ENCODE data around the gene DCTN3.

The DCTN3 gene

DNA sequence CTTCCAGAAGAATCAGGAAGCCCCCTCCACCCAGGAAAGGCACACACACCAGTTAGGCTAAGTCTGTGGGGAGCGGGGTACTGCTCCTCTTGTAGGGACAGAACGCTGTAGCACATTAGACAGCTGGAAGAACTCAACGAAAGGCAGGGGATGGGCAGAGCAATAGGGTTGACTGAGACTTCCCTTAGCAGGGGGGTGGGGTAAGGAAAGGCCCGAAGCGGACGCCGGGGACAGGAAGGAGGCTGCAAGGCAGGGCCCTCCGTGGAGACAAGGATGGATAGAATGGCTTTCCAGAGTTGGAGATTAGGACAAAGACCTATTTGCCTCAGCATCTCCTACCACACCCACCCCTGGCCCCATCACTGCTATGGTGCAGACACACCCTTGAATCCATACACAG lies 45.1 kb downstream of the DCTN3 start:
- DNase-seq (ENCODE audit: low read depth in 1 of 2, low spot score in 1 of 2), result no peak

DNA sequence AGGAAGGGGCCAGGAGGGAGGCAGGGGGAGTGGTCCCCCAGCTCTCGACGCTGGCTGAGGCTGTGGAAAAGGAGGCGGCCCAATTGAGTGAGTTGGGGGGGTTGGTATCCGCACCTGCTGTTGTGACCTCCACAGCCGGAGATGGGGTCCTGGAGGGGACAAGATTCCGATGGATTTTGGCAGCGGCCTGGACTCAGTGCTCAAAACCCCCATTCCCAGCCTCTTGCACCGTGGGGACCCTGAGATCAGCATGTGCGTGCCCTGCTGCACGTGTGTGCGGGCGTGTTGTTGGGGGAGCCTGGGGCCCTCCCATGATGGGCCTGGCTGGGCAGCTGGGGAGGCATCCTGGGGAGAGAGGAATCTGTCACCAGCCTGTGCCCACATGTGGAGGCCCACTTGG lies 45.7 kb downstream of the DCTN3 start:
- DNase-seq (ENCODE audit: low read depth in 1 of 2, low spot score in 1 of 2), result no peak

DNA sequence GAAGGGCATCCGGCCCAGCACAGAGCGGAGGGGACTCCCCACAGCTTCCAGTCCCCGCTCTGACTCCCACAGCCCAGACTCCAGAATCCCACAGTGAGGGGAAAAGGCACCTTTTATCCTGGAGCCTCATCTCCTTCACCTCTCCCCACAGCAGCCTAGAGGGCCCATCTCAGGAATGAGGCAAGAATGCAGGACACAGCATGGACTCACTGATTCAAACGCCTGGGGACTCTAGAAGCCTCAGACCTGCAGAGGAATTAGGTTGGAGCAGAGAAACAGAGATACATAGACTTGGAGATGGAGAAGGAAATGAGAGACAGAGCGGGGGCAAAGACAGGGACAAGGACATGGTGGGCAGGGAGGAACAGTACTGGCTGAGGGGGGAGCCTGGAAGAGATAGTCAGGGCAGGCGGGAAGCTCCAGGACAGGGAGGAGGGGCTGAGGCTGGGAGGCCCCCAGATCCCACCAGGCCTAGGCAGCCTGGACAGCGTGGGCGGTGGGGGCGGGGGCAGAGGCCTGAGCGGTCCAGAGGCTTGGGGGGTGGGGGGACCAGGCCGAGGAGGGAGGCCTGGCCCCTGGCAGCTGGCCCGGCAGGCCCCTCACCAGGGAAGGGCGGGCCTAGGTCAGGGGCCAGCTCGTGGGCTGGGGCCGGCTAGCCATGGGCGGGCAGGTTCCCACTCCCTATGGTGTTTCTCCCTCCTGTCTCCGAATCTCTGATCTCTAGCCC lies 46.5 kb downstream of the DCTN3 start:
- no peak for DNase-seq (ENCODE audit: low read depth in 1 of 2, low spot score in 1 of 2)

DNA sequence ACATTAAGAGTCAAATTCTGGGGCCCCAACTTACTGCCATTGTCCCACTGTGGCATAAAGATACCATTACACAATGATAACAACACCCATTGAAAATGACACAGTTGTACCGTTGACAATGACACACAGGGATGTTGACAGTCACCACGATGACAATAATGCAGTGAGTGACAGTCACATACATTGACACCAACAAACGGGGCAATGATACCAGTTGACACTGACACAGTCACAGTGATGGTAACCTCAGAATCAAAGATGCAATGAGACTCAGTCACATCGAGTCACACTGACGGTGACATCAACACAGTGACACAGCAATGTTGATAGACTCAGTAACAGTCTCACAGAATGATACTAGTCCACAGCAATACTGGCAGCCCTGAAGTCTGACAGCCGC lies 47.7 kb downstream of the DCTN3 start:
- no peak for DNase-seq (ENCODE audit: low read depth in 1 of 2, low spot score in 1 of 2)

DNA sequence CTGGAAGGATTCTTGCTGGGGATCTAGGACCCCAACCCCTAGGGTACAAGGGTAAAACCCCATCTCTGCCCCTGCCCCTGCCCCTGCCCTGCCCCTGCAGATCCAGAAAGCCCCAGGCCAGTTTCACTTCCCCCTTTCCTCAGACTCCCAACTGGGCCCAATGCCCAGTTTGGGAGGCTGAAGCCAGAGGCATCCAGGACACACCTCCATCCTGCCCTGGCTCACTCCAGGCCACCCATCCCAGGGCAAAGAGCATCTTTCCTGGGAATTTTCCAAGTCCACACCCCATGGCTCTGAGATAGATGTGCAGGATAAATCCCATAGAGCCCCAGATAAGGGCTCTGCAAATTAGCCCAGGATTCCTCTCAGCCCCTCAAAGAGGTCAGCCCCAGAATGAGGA lies 48.2 kb downstream of the DCTN3 start:
- DNase-seq (ENCODE audit: low read depth in 1 of 2, low spot score in 1 of 2), result no peak

DNA sequence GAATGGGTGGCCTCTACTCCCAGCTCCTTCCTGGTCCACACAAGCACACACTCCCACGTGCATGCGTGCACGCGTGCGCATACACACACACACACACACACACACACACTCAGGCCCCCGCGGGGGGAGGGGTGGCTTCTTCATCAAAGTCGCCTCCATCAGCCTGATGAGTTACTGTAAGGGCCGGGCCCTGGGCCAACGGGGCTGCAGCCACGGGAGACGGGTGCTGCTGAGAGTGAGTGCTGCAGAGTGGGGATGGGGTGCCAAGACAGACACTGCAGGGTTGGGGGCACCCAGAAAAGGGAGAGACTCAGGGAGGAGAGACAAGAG lies 48.8 kb downstream of the DCTN3 start:
- no peak for DNase-seq (ENCODE audit: low read depth in 1 of 2, low spot score in 1 of 2)

DNA sequence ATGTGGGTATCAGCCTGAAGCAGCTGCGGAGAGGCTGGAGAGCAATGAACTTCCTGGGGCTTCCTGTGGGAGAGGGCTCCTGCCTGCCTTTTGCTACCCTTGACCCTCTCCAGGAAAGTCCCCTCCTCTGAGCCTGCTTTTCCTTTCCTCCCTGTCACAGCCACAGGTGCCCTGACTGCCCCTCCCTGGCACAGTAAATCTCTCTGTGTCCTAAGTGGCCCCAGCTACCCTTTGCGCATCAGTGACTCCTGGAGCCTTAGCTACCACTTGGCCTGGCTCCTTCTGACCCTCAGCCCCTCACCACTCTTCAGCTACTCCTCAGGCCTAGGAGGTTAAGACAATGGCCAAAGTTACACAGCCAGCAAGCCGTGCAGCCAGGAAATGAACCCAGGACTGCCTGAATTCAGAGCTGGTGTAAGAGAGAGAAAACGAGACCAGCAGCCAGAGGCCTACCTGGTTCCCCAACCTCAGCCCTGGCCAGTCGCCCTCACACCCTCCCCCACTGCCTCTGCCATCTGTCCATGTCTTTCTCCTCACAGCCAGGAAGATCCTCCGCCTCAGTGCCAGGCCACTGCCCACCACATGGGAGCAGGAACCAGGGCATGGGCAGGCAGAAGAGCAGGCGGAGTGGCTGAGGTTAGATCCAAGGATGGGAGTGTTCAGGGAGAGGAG lies 49.4 kb downstream of the DCTN3 start:
- no peak for DNase-seq (ENCODE audit: low read depth in 1 of 2, low spot score in 1 of 2)

DNA sequence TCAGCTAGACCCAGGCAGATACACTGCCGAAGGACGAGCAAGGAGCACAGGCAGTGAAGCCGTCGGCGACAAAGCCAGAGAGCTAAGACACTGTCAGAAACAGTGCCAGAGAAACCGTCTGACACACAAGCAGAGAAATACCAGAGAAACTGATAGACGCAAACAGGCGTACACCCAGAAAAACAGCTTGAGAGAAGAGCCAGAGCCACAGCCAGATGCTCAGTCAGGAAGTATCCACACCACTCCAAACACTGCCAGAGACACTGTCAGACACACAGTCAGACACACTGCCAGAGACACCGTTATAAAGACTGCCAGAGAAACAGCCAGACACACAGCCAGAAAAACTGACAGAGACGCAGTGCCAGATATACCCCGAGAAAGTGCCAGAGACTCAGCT lies 49.9 kb downstream of the DCTN3 start:
- no peak for DNase-seq (ENCODE audit: low read depth in 1 of 2, low spot score in 1 of 2)

DNA sequence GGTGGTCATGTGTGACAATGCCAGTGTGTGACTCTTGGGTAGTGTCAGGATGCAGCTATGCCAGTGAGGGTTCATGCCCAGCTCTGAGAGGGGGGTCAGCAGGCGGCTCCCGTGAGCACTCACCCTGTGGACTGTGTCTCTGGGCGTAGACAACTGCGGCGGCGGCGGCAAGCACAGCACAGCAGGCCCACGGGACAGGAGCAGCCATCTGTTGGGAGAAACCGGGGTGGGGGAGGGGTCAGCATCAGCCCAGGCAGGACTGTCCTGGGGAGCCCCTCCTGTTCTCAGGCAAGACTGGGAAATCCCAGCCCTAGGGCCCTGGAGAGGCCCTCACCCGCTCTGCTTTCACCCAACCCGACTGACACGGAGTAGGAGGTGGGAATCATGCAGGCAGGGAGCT lies 51.5 kb downstream of the DCTN3 start:
- DNase-seq (ENCODE audit: low read depth in 1 of 2, low spot score in 1 of 2), result no peak

DNA sequence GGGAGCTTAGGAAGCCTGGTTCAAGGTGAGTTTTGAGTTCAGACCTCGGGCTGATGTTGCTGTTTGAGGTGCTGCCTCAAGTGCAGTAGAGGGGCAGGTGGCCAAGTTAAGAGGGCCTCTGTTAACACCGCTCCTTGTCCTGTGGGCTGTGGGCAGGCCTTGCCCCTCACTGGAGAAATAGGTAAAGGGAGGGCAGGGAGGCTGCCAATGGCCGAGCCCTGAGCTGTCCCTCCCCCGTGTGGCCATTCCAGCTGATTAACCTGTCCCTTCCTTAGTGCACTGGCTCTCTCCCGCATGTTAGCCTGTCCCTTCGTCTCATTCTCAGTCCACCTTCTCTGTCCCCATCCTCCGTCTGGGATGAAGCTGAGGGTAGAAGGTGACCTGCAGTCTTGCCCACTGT lies 52.2 kb downstream of the DCTN3 start:
- DNase-seq (ENCODE audit: low read depth in 1 of 2, low spot score in 1 of 2), result no peak

DNA sequence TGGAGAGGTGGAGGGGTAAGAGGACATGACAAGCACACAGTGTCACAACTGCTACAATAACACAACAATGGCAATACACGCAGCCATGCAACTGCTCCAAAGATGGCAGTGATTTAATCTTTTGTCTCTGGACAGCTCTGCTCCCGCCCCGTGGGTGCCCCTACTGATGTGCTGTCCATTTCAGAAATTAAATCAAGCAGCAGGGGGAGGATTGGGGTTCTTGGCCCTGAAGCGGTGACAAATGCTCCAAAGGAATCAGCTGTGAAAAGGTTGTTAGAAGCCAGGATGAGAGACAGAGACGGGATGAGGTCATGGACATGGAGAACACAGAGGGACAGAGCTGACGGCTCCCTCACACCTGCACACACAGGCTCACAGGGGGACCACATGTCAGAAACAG lies 53.3 kb downstream of the DCTN3 start:
- no peak for DNase-seq (ENCODE audit: low read depth in 1 of 2, low spot score in 1 of 2)

DNA sequence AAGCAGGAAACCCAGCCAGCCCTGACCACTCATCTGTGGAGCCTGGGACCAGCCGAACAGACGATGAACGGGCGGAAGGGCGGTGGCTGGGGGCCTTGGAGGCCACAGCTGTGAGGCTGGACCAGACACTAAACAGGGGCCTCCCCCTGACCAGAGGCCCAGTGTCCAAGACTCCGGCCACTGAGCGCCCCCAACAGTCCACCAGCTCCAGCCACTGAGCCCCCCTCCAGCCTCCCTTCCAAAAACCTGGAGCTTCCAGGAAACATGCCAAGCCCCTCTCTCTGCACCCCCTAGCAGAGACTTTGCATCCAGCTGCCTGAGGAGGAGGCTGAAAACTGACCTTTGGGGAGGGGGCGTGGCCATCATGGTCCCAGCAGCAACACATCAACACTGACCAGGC lies 54.0 kb downstream of the DCTN3 start:
- DNase-seq (ENCODE audit: low read depth in 1 of 2, low spot score in 1 of 2), result no peak

DNA sequence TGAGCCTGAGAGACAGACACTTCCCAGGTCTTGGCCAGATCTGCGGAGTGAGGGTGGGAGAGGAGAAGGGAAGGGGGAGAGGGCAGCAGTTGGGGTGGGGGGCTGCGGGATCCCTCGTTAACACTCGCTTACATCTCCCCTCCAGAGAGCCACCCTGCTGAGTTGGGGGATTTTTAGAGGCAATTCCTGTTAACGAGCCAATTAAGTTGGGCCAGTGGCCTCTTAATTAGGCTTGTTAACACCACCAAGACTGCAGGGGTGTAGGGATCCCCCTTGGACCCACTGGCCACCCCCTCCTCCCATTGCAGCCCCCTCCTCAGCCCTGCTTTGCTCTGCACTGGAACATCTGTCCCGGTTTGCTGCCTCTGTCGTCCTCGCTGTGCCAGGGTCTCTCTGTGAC lies 54.4 kb downstream of the DCTN3 start:
- DNase-seq (ENCODE audit: low read depth in 1 of 2, low spot score in 1 of 2), result no peak

DNA sequence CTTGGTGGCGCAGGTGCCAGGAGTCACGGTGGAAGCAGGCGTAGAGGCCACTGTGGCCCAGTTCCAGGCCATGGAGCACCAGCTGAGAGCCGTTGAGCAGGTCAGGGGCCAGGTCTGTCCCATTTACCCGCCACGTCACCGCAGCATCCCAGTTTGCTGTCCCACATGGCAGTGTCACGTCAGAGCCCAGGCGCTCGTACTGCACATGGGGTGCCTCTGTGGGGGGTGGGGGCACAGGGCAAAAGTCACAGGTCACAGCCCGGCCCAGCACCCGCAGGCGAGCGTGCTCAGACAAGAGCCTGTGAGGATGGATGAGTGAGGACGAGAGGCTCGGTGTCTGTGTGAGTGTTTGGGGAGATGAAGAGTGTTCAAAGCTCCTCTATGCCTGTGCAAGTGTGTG lies 55.7 kb downstream of the DCTN3 start:
- DNase-seq (ENCODE audit: low read depth in 1 of 2, low spot score in 1 of 2), result no peak

All from stimulated activated CD4-positive, alpha-beta T cell treated with anti-CD3 and anti-CD28 coated beads, Interleukin-15, amount 100 ng/mL, for 1 hour (primary cell).